GM20431 (cell line): ENCODE data around the gene CPEB4.

Source experiments
- in situ Hi-C: fragments of 300-500 bp; cut with MseI, MboI; formaldehyde crosslinking; loops from one replicate; pipeline ENCODE4 v1.15.0; 2020; ENCODE audit warnings: low sequenced_read_pairs; ENCODE audit not compliant: unreplicated experiment

CPEB4 gene

DNA sequence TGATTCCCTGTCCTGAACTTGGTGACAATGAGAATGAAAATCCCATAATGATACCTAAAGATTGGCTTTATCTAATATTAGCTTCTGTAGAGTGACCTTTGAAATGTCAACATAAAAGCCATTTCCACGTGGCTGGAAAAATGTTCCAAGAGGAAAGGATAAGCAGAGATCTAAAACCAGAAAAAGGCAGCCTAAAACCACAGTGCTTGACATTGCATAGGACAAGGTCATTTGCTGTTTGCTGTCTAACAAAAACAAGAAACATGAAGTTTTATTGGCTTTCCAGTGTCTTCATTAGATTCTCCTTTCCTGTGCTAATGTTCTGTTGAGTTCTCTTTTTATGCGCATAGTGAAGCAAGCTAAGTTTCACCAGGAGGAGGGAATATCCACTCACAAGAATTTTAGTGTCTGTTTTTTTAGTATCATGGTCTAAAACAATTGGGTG is 44.6 kb downstream of the CPEB4 start:
- in situ Hi-C loops, result no loop called here

- in situ Hi-C loops, result no loop called here
These were observed 45.8 kb downstream of the CPEB4 start for GRCh38 chr5:173933901-173934300.

DNA sequence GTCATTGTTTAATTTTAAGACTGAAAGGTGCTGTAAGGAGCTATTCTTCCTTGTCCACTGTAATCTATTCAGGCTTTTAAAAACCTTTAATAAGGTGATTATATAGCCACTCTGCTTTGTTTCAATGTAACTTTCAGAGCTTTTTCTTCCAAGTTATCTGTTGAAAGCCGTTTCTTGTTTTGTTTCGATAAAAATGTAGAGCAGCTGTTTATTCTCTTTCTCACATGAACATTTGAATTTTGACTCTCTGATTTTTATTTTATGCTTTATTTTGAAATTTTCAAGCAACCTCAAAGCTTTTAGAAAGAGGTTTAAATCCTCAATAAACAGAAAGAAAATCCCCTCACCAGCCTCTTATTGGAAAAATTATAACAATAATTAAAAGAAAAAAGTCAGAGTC is 47.2 kb downstream of the CPEB4 start:
- in situ Hi-C loops, result no loop called here

DNA sequence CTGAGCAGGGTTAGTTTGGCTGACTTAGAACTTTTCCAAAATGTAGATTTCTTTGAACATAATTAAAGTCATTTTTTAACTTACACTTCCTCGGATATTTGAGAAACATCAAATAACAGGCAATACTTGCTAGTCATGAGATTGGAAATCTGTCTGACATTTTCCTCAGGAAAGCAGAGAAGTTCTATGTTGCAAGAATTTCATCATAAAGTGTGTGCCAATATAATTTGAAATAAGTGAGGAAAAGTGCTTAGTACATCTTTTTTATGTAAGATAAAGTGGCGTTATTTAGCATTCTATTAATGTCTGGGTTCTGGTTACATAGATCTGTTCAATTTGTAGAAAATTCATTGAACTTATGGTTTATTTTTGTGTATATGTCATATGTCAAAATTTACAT is 52.1 kb downstream of the CPEB4 start:
- in situ Hi-C loops, result no loop called here

DNA sequence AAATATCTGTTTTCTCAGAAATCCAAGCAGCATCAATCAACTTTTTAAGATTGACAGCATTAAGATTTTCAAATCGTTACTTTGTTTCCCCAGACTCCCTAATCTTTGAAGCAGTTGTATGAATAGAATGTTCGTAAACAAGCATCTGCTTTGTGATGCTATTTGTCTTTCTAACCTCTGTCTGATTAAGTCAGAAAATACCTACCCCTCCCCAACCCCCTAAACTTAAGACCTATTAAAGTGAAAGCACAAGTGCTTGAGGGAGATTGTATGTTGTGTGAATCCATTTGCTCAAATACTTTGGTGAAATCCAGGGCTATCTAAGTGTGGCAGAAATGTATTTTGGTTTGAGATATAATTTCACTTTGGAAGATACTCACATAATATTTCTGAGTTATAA is 53.0 kb downstream of the CPEB4 start:
- in situ Hi-C loops, result no loop called here

DNA sequence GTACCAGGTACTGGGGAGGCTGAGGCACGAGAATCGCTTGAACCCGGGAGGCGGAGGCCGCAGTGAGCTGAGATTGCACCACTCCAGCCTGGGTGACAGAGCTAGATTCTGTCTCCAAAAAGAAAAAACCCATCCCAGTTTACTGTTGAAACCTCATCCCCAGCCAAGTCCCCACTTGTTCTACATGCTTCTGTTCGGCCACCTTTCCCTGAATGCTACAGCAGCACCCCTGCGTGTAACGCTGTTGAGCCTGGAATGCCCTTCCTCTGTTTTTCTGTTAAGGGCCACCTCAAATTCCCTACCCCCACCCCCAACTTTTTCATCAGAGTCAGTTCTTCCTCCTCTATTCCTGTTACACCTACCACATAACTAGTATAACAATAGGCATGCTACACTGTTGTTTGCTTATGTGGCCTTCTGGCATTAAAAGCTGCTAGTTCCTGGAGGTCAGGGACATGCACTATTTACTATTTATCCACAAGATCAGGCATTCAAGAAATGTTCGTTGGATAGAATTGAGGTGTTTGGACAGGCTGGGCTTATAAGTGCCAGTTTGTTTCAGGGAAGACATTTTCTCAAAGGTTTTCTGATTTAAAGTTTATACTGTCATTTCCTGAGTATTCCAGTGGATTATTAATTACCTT is 53.7 kb downstream of the CPEB4 start:
- in situ Hi-C loops, result no loop called here

GRCh38 chr5:173944511-173944910 is 56.4 kb downstream of the CPEB4 start:
- in situ Hi-C loops, result no loop called here

- in situ Hi-C loops, result no loop called here
These were observed 57.0 kb downstream of the CPEB4 start for GRCh38 chr5:173945160-173945559.

GRCh38 chr5:173946323-173946722 is 58.2 kb downstream of the CPEB4 start:
- in situ Hi-C loops, result no loop called here

DNA sequence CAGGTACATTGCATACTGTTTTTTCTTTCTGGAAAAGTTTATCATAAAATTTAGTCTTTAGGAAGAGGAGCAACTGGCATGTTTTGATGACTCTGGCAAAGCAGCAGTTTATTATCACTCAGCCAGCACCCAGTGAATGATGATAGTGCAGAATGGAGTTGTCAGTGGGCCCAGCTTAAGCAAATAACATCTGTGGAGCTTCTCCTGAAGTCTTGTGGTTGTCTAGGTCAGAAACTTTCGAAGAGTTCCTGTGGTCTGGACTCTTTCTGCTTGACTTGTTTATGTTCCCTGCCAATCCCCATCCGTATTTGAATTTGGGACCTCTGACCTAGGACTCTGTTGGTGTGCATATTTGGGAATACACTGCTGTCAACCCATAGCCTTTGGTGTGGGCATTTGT is 62.7 kb downstream of the CPEB4 start:
- in situ Hi-C loops, result no loop called here

DNA sequence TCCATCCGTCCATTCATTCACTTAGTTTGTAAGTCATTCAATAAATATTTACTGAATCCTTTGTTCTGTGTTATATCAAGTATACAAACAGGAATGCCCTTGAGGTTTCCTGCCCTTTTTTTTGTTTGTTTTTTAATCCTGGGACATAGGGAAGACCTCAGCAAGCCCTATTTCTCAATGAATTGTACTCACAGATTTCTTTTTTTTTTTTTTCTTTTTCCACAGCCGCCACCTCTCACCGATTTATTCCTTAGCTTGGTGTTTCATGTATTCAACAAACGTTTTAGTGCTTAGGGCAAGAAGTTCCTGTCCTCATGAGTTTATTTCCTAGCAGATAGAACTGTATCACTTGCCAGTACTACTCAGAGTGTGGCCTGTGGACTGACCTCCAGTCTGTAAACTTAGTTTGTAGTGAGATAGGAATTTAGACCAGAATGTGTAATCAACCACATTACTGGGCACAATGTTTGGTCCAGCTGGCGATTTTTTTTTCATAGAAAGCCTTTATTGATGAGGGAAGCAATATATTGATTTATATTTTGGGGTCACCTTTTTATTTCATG is 65.5 kb downstream of the CPEB4 start:
- in situ Hi-C loops, result no loop called here

DNA sequence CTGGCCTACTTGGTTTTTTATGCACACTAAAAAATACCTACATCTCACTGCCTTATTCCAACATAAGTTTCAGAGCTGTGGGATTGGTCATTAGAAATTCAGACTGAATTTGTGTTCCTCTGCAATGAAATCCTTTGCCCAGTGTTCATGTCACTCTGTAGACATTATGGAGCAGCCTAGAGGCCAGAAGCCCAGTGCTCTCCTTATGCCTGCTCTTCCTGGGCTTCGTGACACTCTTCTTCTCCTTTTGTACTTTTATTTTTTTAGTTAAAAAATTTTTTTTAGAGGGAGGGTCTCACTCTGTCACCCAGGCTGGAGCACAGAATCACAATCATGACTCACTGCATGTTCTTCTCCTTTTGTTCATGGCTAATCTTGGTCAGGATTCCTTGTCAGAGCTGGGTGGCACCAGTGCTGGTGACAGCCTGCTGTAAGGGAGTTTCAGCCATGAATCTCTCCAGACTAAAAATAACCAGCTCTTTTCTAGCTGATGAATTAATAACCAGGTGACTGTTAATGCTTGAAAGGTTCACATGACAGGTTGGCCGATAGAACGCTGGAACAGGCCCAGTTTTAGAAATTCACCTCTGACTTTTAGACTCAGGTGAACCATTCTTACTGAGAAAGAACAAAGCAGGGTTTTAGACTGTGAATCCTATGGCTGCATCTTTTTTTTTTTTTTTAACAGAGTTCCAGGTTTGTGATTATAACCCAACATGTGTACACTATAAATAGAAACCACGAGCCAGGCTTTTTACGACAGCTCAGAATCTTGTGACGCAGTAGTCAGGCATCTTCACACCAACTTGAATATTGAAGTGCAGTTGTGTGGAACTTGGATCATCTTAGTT is 66.7 kb downstream of the CPEB4 start:
- in situ Hi-C loops, result no loop called here

DNA sequence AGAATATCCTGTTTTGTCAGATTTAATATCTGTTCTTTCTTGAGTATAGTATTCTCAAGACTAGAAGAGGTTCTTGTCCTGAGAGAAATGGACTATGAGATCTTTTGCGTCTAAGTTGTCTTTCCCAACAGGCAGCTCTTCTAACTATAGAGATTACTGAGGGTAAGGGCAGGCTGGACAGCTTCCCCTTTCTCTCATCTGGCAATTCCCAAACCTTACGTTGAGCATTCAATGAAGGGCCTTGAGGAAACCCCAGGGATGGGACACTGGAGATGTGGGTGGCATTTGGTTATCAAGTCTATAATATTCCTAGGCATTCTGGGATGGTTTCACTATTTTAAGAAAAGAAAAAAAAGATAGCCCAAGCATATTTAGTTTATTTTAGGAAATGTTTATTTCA is 72.8 kb downstream of the CPEB4 start:
- in situ Hi-C loops, result no loop called here

DNA sequence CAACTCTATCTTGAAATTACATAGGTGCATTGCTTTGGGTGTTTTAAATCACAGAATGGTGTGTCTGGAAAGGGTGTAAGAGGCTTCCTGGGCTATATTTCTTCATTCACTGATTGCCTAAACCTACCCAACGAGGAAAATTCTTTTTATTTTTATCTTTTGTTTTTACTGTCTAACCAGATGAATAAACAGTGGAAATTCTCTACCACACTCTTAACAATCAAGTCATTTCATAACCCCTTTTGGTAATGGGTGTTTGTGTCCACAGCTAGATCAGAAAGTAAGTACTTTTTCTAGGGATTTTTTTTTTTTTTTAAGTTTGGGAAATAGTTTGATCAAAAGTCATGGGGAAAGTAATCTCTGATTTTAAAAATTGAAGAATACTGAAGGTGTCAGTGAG is 73.3 kb downstream of the CPEB4 start:
- in situ Hi-C loops, result no loop called here

- in situ Hi-C loops, result no loop called here
These were observed 74.4 kb downstream of the CPEB4 start for GRCh38 chr5:173962436-173962972.

- in situ Hi-C loops, result no loop called here
These were observed 75.2 kb downstream of the CPEB4 start for GRCh38 chr5:173963182-173963838.

- in situ Hi-C loops, result no loop called here
These were observed 75.8 kb downstream of the CPEB4 start for GRCh38 chr5:173963867-173964441.

DNA sequence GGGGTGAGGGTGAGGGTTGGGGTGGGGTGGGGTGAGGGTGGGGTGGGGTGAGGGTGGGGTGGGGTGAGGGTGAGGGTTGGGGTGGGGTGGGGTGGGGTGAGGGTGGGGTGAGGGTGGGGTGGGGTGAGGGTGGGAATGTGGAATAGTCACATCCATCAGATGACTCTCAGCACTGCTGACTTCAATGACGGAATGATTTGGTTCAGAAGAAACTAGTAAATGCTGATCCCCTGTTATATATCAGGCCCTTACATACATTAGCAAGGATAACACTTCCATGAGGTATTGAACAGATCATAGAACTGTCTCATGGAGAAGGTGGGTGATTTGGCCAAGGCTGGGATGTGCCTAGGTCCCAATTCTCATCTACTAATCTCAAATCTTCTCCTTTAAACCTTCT is 76.4 kb downstream of the CPEB4 start:
- in situ Hi-C loops, result no loop called here

- in situ Hi-C loops, result no loop called here
These were observed 79.1 kb downstream of the CPEB4 start for GRCh38 chr5:173967241-173967640.

DNA sequence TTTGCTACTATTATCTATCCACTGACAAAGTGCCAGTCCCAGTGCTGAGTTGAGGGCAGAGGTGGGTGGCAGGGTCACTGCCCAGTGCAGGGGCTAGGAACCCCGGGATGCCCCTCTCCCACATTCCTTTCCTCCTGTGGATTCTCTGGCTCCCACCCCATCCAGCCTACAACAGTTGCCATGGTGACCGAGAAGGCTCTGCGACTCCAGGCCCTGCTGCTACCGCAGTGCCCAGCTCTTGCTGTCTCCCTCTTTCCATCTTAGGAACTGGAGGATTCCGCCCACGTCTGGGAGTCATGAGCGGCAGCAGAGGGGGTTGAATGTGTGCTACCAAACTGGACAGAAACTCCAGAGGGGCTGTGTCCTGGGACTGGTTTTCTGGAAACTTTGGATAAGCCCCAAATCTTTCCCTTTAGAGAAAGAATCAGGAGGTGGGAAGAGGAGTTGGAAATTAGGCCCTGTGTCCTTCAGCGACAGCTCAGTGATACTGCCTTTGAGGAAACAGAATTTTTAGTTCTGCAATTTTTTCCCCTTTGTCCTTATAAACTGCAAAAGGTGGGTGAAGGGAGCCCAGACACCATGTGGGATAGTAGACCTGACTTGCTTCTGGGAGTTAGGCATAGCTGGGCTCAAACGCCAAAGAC is 80.1 kb downstream of the CPEB4 start:
- in situ Hi-C loops, result no loop called here
